DMS53 treated with DMSO at 0.1 percent for 48 hours (cell line): ENCODE measurements around the gene PCNX1.

Experiments
- DNase-seq: peaks from one replicate; lab custom pipeline; 2025; ENCODE audit not compliant: unreplicated experiment; lab: John Stamatoyannopoulos, UW

The PCNX1 gene

DNA sequence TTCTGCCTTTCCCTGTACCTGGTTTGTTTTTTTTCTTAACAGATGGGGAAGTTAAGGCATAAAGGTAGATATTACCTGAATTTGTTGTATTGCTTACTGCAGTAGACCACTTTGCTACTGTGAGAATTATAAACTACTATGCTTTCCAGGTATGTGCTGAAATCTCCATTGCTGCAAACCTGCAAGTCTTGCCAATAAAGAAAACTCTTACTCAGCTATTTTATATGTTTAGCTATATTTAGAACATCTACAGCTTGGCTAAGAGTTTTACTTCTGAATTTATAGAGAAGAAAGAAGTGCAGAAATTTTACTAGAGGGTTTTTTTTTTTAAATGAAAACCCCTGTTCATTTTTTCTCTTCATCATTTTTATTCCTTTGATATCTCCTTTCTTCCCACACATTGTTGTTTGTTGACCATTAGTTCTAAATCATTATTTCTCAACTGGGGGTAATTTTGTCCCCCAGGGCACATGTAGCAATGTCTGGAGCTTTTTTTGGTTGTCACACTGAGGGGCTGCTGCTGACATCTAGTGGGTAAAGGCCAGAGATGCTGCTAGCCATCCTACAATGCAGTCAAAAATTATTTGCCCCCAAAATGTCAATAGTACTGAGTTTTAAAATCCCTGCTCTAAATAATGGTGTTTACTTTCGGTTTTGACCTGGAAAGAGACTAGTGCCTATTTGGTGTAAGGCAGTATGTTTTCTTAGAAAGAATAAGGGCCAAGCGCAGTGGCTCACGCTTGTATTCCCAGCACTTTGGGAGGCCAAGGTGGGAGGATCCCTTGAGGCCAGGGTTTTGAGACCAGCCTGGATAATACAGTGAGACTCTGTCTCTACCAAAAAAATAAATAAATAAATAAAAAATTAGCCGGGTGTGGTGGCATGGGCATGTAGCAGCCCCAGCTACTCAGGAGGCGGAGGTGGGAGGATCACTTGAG, 48.6 kb downstream of the PCNX1 start:
- DNase-seq: no peak

- no peak for DNase-seq
Observed at GRCh38 chr14:70956511-70956910, 49.3 kb downstream of the PCNX1 start.

DNA sequence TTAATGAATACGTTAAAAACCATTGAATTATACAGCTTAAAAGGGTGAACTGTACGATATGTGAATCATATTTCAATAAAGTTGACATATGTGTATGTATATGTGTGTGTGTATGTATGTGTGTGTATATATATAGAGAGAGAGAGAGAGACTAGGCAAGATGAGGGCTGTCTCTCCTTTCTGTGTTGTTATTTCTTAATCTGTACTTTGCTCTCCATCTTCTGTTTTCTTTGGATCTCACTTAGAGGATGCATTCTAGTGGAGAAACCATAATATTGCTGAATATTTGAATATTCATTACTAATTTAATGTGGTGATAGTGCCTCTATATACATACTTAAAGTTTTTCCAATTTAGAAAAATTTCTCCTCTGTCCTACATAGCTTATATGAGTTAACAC, 50.5 kb downstream of the PCNX1 start:
- no peak for DNase-seq

GRCh38 chr14:70962935-70963334, 55.7 kb downstream of the PCNX1 start:
- DNase-seq: no peak

DNA sequence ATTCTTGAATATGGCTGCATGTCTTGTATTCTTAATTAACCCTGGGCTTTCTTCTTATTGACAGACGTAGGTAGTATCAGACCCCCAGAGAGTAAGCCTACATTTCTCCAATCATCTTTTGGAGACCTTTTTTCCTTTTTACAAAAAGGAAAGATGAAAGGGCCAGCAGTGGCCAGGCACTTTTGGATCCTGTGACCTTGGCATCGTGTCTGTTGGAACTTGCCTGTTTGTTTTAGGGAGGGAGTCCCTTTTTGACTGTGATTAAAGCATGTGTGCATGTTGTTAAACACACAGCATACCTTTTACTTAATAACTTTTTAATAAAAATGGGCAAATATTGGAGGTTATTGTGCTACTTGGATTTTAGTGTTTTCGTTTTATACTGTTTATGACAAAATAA, 57.2 kb downstream of the PCNX1 start:
- DNase-seq: no peak

DNA sequence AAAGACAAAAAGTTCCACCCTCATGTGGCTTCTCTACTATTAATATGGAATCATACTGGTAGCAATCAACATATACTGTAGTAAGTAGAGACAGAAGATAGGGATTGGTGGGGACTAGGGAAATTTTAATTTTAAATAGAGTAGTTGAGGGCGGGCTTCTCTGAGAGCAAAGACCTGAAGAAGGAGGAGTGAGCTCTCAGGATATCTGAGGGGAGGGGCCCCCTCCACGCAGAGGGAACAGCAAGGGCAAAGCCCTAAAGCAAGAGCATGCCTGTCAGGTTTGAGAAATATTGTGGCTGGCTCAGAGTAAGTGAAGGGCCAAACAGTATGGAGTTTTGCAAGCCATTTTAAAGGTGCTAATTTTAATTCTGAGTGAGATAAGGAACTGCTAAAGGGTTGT, 64.3 kb downstream of the PCNX1 start:
- no peak for DNase-seq

GRCh38 chr14:70972107-70972976, 65.1 kb downstream of the PCNX1 start:
- peak; percentile 47 for DNase-seq

GRCh38 chr14:70976591-70976990, 69.3 kb downstream of the PCNX1 start:
- no peak for DNase-seq

DNA sequence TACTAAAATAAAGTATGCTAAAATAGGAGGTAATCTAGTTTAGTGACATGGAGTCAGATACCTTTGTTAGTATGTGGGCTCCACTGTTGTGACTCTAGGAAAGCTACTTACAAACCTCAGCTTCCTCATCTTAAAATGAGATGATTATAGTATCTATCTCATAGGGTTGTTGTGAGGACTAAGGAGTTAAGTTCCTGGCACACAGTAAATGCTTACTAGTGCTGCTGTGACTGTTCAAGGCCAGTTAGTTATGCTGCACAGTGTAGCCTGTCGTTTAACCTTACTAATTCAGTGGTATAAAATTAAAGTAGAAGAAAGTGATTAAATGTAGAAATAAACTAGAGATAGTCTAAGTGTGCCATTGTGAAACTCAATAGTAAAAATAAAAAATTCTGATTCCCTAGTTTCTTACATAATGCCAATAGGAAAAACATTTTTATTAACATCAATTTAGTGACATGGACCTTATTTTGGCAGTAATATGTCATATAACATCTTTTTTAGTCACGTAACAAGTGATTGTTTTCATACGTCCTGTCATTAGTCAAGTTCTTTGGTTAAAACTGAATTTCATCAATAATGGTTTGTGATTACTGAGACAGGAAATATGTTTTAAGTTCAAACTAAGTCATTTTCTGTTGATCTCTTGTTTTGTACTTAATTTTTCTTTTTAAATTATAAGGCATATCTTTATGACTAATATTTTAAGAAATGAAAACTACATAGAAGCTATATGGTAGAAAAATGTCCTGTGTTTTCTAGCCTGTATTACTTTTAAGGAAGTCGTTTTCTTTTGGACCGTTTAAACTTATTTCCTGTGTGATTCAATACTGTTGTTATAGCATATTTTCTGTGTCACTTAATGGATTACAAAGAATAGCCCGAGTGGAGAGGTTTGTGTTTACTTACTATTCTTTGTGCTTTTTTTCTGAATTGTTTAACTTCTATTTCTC, 74.0 kb downstream of the PCNX1 start:
- no peak for DNase-seq

DNA sequence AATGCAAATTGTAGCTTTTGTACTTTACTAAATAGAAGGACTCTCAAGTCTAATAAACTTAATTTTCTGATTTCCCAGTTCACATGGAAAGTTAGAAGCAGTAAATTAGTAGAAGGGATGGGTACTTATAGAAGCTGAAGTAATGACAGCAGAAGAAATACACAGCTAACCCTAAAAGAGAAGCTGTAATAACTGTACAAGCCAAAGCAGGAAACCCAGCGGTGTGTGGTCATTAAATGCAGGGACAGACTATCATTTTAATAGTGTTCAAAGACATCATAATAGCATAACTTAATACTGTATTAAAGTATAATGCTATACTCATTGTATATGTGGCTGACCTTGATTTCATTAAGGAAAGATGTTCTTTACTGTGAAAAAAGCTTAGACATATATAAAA, 74.9 kb downstream of the PCNX1 start:
- DNase-seq: no peak

GRCh38 chr14:70987041-70987440, 79.8 kb downstream of the PCNX1 start:
- no peak for DNase-seq

DNA sequence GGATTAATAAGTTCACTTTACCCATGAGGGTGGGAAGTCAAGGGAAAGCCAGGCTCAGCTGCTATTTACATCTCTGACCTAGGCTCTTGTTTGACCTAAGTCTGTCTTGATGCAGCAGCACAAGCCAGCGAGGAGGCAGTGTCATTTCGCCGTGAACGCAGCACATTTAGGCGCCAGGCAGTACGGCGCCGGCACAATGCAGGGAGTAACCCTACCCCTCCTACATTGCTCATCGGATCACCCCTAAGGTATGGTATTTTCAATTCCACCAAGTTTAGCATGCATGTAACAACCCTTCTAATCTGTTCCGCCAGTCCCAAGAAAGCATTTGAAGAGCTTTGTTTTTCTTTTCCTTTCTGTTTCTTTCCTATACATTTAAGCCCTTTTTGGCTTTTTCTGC, 81.2 kb downstream of the PCNX1 start:
- no peak for DNase-seq

GRCh38 chr14:70993931-70994330, 86.7 kb downstream of the PCNX1 start:
- DNase-seq: no peak

DNA sequence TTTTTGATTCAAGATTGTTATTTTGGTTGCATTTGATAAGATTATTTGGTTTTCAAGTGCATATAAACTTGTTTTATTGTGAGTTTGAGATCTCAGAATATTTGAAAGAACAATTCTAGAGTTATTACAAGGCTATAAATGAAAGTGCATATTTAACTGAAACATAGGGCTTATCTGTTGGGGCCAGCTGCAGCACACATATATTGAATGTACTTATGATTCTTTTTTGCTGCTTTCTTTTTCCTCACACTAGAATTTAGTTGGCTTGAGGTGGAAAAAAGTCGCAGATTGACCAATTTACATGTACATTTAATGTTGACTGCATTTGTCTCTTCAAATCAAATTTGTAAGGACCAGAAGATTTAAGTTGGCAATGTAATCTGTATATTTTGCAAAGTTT, 88.0 kb downstream of the PCNX1 start:
- no peak for DNase-seq

DNA sequence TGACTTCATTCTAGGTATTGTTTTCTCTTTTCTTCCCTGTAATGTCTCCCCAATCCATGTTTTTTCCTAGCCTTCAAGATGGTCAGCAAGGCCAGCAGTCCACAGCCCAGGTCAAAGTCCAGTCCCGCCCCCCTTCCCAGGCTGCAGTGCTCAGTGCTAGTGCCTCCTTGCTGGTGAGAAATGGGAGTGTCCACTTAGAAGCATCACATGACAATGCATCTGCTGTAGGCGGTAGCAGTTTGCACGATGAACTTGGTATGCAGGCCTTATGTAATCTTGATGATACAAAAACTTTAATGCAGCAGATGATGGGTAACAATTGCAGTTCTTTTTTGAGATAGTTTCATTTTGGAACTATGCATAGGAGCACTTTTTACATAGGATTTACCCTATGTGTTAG, 88.4 kb downstream of the PCNX1 start:
- no peak for DNase-seq

DNA sequence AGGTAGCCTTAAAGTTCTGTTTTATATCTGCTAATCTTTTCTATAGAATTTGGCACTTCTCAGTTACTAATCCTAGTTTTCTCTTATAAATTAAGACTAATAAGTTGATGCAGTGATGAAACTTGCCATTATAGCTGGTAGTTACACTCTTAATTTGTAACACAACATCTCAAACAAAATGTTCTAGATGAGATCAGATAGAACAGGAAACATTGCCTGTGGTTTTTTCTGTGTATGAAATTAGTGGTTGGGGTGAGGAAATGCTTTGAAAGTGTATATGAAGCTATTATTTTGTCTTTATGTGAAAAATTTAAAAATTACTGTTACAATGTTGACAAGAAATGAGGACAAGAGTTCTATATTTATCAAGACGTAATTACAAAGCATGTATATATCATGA, 91.9 kb downstream of the PCNX1 start:
- DNase-seq: no peak

DNA sequence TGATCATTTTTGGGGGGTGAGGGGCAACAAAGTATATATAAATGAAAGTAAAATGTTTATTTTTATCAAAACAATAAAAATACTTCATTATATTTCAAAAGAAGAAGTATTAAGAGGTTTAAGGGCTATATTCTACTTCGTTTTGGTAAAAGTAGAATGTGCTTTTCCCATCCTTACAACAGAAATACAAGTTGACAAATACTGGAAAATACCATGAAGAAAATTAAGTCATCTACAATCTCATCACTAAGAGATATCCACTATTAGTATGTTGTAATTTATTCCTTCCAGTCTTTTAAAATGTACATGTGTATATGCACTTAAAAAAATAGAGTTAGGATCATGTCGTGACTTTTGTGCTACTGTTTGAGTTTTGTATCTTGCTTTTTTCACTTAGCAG, 92.8 kb downstream of the PCNX1 start:
- DNase-seq: no peak

DNA sequence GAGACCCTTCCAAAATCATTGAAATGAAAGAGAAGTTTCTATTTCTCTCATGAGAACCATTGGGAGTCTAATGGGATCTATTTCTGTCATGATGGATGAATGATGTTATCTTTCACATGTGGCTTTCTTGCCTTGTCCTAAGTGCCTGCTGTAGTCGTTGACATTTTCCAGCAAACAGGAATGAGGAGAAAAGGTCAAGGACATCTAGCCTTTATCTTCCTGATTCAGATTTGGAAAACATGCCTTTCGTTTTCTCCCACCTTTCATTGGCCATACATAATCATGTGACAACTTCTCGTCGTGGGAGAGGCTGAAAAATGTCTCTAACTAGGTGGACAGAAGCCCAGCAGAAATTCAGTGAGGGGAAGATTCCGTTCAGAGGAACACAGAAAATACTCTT, 94.5 kb downstream of the PCNX1 start:
- DNase-seq: no peak

GRCh38 chr14:71003156-71003555, 95.9 kb downstream of the PCNX1 start:
- DNase-seq: no peak

GRCh38 chr14:71004481-71004880, 97.2 kb downstream of the PCNX1 start:
- DNase-seq: no peak

DNA sequence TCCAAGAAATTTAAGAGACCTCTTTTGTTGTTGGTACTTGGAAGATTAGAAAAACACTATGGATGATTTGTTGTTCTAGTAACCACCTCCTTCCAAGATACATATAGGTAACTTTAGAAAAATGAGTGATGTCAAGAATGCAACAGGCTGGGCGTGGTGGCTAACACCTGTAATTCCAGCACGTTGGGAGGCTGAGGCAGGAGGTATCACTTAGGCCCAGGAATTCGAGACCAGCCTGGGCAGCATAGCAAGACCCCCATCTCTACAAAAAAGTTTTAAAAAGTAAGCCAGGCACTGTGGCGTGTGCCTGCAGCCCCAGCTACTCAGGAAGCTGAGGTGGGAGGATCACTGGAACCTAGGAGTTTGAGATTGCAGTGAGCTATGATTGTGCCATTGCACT, 97.8 kb downstream of the PCNX1 start:
- DNase-seq: no peak
